Duodenal mucosa (tissue), 2 donors: Measurements from ENCODE around the gene KCNG4.

ENCODE experiments used
- H3K27ac ChIP-seq: one replicate; pipeline ENCODE4 v1.7.0; 2013; ENCODE audit warnings: low read depth, low read length
- H3K27me3 ChIP-seq, 2 donors: one replicate each; pipeline ENCODE4 v1.7.0; 2013; ENCODE audit warnings: low read length in 2 of 2, control low read depth in 1 of 2; ENCODE audit not compliant: insufficient read depth in 2 of 2, control insufficient read depth in 1 of 2
- H3K36me3 ChIP-seq, 2 donors: one replicate each; pipeline ENCODE4 v1.7.0; 2013; ENCODE audit warnings: low read length in 2 of 2, control low read depth in 1 of 2; ENCODE audit not compliant: insufficient read depth in 2 of 2, control insufficient read depth in 1 of 2
- H3K4me1 ChIP-seq, 2 donors: one replicate each; pipeline ENCODE4 v1.7.0; 2013; ENCODE audit warnings: low read length in 2 of 2, control low read depth in 1 of 2; ENCODE audit not compliant: insufficient read depth in 2 of 2, control insufficient read depth in 1 of 2
- H3K4me3 ChIP-seq, 2 donors: one replicate each; pipeline ENCODE4 v1.7.0; 2013; ENCODE audit warnings: low read length in 2 of 2, low read depth in 1 of 2
- H3K9ac ChIP-seq, 2 donors: one replicate each; pipeline ENCODE4 v1.7.0; 2013; ENCODE audit warnings: low read length in 2 of 2, low read depth in 1 of 2
- H3K9me3 ChIP-seq, 2 donors: one replicate each; pipeline ENCODE4 v1.7.0; 2013; ENCODE audit warnings: low read length in 2 of 2, control low read depth in 1 of 2; ENCODE audit not compliant: control insufficient read depth in 1 of 2

Gene KCNG4

DNA sequence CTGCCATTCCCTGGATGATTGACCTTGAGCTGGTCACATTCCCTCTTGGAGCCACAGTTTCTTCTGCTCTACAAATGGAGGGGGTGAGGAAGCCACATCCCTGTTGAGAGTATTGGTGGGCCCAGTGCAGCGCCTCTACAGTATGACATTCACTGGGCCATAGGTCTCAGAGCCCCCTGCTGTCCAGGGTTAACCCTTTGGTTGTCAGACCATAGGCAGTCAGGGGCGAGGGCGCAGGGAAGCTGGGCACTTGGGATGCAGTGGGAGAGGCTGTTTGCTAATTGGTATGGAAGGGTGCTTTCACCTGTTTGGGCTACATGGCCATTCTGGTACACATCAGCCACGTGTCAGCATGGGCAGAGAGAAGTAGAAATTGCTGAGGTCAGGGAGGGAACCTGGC is 27.6 kb upstream of the KCNG4 start:
- H3K4me3 ChIP-seq: no peak overlapping the region
- no peaks in the 10 kb centered on the region for H3K9me3 ChIP-seq
- H3K4me1 ChIP-seq: peaks cover 0 to 3% of the 10 kb centered on the region in 2 donors
- no peak overlapping the region for H3K9ac ChIP-seq
- no peaks in the 10 kb centered on the region for H3K36me3 ChIP-seq
- H3K27ac ChIP-seq: no peak overlapping the region
- peaks cover 0 to 4% of the 10 kb centered on the region in 2 donors for H3K27me3 ChIP-seq

DNA sequence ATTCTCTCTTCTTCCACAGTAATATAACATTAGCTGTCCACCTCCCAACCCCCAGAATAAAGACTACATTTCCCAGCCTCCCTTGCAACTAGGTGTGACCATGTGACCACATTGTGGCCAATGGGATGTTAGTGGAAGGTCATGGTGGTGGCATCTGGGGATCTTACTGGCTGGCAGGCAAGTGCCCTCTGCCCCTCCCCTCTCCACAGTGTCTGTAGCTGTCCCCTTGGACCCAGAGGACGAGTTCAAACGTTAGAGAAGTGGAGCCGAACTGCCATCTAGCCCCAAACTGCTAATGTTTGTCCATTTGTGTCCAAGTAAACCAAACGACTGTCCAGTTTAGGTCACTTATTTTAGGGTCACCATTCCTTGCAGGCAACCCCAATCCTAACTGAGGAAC is 26.6 kb upstream of the KCNG4 start:
- Histone ChIP-seq H3K36me3 (no peaks in the 10 kb centered on the region), H3K9me3 (no peaks in the 10 kb centered on the region), H3K4me3 (no peak overlapping the region), H3K27ac (no peak overlapping the region), H3K4me1 (peaks cover 0 to 3% of the 10 kb centered on the region in 2 donors), H3K27me3 (peaks cover 0 to 4% of the 10 kb centered on the region in 2 donors), H3K9ac (no peak overlapping the region)

DNA sequence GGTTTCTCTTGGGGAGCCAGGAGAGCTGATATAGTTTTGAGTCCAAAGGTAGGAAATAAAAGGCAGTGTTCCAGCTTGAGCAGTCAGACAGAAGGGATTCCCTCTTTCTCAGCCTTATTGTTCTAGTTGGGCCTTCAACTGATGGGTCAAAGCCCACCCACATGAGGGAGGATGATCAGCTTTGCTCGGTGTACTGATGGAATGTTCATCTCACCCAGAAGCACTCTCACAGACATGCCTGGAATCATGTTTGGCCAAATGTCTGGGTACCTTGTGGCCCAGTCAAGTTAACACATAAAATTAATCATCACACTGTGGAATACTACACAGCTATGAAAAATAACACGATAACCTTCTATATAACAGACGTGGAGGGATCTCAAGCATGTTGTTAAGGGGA is 23.1 kb upstream of the KCNG4 start:
- H3K36me3 ChIP-seq: no peaks in the 10 kb centered on the region
- peaks cover 0 to 4% of the 10 kb centered on the region in 2 donors for H3K27me3 ChIP-seq
- peaks cover 0 to 3% of the 10 kb centered on the region in 2 donors for H3K4me1 ChIP-seq
- no peaks in the 10 kb centered on the region for H3K9me3 ChIP-seq
- no peak overlapping the region for H3K9ac ChIP-seq
- no peak overlapping the region for H3K27ac ChIP-seq
- H3K4me3 ChIP-seq: no peak overlapping the region

DNA sequence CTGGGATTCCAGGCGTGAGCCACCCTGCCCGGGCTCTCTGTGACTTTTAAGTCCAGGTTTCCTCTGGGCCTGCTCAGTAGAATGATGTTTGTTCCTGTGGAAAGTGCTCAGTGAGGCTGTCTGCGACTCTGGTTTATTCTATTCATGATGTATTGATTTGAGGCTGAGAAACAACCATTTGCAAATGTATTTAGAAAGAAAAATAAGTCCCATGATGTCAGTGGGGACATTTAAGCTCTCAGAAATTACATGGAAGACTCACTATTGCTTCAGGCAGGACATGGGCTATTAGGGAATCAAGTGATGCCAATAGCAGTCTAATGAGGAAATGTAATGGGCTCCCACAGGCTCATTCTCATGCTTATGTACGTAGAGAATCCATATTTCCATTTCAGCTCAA is 22.2 kb upstream of the KCNG4 start:
- Histone ChIP-seq H3K4me3 (no peak overlapping the region), H3K36me3 (no peaks in the 10 kb centered on the region), H3K9ac (no peak overlapping the region), H3K27me3 (peaks cover 0 to 4% of the 10 kb centered on the region in 2 donors), H3K4me1 (peaks cover 0 to 3% of the 10 kb centered on the region in 2 donors), H3K27ac (no peak overlapping the region), H3K9me3 (no peaks in the 10 kb centered on the region)

DNA sequence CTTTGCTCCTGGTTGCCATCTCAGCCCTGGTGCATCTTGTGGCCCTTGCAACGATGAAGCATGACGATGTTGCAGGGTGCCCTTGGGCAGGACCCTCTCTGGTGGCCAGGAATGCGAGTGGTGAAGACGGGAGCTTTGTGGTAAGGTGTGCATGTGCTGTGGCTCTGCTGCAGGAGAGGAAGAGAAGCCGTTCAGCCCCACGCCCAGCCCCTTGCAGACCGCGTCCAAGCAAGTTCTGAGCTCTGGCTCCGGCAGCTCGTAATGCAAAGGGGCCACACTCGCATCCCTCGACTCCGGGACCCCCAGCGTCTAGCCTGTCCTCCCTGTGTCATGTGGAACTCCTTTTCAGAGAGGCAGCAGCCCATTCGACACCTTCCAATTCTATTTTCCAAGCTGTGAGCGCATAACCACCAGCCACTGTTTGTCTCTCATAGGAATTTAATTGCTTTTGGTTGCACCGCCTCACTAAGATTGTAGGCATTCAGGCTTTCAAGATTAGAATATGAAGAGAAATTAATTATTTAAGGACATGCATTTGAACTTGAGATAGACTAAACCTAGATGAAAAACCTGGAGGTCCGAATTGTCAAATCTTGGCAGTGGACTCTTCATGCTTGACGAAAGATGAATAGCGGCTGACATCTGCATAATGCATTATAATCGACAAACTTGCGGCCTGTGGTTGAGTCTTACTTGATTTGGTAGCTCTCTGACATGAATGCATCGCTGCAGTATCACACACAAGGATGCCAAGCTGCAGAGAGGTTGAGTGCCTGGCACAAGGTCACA is 21.1 kb upstream of the KCNG4 start:
- Histone ChIP-seq H3K4me3 (no peak overlapping the region), H3K27ac (no peak overlapping the region), H3K36me3 (no peaks in the 10 kb centered on the region), H3K27me3 (no peaks in the 10 kb centered on the region), H3K9me3 (no peaks in the 10 kb centered on the region), H3K9ac (no peak overlapping the region), H3K4me1 (no peaks in the 10 kb centered on the region)

DNA sequence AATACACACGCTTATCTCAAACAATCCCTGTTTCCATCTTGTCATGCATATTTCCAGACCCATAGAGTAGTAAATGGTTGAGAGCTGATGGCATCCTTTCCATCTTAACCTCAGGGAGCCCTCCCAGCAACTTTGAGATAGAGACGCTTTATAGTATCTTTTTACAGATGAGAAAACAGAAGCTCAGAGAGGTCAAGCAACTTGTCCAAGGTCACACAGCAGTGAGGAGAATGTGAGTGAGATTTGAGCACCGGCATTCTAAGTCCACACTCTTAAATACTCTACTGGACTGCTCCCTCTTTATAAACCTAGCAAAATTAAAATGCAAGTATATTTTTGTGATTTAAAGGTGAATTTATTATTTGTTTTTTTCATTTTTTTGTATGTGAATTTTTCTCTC is 19.9 kb upstream of the KCNG4 start:
- peaks cover 0 to 5% of the 10 kb centered on the region in 2 donors for H3K9me3 ChIP-seq
- no peak overlapping the region for H3K4me3 ChIP-seq
- H3K9ac ChIP-seq: no peak overlapping the region
- H3K27me3 ChIP-seq: no peaks in the 10 kb centered on the region
- H3K36me3 ChIP-seq: no peaks in the 10 kb centered on the region
- no peak overlapping the region for H3K27ac ChIP-seq
- H3K4me1 ChIP-seq: no peaks in the 10 kb centered on the region

DNA sequence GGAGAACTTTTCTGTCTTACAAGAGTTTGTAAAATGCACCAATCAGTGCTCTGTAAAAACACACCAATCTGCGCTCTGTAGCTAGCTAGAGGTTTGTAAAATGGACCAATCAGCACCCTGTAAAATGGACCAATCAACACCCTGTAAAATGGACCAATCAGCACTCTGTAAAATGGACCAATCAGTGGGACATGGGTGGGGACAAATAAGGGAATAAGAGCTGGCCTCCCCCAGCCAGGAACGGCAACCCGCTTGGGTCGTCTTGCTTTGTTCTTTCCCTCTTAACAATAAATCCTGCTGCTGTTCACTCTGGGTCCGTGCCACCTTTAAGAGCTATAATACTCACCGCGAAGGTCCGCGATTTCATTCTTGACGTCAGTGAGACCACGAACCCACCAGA is 18.5 kb upstream of the KCNG4 start:
- Histone ChIP-seq H3K36me3 (no peaks in the 10 kb centered on the region), H3K9ac (no peak overlapping the region), H3K4me3 (no peak overlapping the region), H3K27me3 (no peaks in the 10 kb centered on the region), H3K9me3 (peaks cover 0 to 5% of the 10 kb centered on the region in 2 donors), H3K4me1 (no peaks in the 10 kb centered on the region), H3K27ac (no peak overlapping the region)

DNA sequence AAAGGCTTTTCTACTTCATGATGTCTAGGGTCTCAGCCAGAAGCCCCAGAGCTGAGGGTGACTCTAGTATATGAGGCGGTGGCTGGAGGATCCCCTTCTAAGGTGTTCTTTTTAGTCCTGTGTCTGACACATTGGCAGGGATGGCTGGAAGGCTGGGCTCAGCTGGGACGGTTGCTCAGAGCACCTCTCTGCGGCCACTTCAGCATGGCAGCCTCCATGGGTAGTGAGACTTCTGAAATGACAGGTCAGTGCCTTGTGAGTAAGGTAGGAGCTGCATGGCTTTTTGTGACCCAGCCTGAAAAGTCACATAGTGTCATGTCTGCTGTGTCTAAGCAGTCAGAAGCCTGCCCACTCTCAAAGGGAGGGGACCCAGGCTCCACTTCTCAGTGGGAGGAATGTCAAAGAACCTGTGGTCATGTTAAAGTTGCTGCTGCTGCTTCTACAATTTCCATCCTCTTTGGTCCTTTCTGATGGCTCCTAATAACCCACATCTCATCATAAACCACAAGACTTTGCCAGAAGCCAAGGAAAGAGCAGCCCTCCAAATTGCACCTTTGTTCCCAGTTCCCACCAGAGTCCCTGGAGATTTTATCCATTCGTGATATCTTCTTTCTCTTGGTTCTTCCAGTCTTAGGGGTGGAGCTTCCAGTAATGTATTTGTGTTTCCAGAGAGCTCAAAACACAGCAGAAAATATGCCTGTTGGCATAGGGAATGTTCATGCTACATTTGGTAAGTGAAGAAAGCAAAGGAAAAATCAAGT is 15.4 kb upstream of the KCNG4 start:
- Histone ChIP-seq H3K9me3 (peaks cover 0 to 5% of the 10 kb centered on the region in 2 donors), H3K36me3 (no peaks in the 10 kb centered on the region), H3K27ac (no peak overlapping the region), H3K27me3 (no peaks in the 10 kb centered on the region), H3K4me3 (no peak overlapping the region), H3K4me1 (no peaks in the 10 kb centered on the region), H3K9ac (no peak overlapping the region)

DNA sequence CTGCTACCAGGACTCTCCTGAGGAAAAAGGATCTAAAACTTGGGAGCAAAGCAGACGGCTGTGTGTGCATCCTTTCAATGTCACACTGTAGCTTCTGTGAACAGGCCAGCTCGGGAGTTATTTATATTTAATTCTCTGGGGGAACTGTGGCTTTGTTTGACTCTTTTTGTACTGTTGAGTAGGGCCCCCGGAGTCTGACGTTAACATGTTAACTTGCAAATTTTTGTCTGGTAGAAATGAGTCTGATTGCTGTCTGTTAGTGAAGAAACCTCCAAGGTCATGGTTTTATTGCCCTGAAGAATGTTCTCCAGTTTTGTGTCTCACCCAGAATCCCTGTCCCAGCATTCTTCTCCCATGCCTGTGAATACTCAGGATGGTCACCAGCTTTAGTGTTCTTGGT is 14.2 kb upstream of the KCNG4 start:
- Histone ChIP-seq H3K4me1 (no peaks in the 10 kb centered on the region), H3K36me3 (no peaks in the 10 kb centered on the region), H3K27me3 (no peaks in the 10 kb centered on the region), H3K9me3 (peaks cover 0 to 5% of the 10 kb centered on the region in 2 donors), H3K27ac (no peak overlapping the region), H3K9ac (no peak overlapping the region), H3K4me3 (no peak overlapping the region)

DNA sequence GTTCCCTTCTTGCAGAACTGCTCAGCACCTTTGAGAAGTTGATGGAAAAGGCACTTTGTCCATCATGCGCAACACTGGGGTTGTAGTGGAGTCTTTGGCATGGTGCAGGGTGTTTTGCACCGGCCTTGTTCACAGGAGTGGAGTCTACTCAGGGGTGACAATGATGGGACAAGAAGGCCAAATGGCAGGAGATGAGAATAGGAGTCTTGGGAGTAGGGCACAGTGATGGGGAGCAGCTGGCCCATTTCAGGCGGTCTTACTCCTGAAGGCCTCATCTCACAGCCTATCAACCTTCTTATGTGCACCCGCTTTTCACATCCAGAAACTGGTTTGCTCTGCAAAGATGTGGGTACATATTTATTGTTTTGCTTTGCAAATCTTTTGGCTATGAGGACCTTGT is 13.4 kb upstream of the KCNG4 start:
- no peaks in the 10 kb centered on the region for H3K27me3 ChIP-seq
- no peak overlapping the region for H3K27ac ChIP-seq
- H3K4me3 ChIP-seq: no peak overlapping the region
- H3K4me1 ChIP-seq: no peaks in the 10 kb centered on the region
- peaks cover 0 to 5% of the 10 kb centered on the region in 2 donors for H3K9me3 ChIP-seq
- no peaks in the 10 kb centered on the region for H3K36me3 ChIP-seq
- no peak overlapping the region for H3K9ac ChIP-seq
